HG03159 (cell line): ENCODE data around the gene PSMC5.
"Not testable (repeated sequence)": the region's sequence is repeated elsewhere in the genome, so short reads cannot be mapped to it uniquely, and the experiment has no call there.

Source experiments
- ATAC-seq: cut with Tn5 transposase; IDR thresholded peaks from one replicate; pipeline ENCODE4 v1.9.1; 2021; ENCODE audit warnings: mild to moderate bottlenecking, moderate library complexity; ENCODE audit not compliant: unreplicated experiment

PSMC5 gene

DNA sequence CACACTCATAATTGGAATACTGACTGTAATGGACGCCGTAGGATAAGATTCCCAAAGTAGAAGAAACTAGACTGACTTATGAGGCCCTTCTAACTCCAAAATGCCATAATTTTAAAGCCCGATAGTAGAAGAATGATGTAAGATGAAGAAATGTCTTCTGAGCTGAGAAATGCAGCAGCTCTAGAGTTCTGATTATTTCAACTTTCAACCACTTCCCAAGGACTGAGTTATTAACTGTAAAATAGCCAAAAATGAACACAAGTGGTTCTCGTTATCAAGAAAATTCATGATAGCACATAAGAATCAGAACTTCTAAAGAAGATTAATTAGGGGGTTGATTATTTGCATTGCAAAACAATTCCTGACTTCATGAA is 43.0 kb downstream of the PSMC5 start:
- not testable (repeated sequence) for ATAC-seq

DNA sequence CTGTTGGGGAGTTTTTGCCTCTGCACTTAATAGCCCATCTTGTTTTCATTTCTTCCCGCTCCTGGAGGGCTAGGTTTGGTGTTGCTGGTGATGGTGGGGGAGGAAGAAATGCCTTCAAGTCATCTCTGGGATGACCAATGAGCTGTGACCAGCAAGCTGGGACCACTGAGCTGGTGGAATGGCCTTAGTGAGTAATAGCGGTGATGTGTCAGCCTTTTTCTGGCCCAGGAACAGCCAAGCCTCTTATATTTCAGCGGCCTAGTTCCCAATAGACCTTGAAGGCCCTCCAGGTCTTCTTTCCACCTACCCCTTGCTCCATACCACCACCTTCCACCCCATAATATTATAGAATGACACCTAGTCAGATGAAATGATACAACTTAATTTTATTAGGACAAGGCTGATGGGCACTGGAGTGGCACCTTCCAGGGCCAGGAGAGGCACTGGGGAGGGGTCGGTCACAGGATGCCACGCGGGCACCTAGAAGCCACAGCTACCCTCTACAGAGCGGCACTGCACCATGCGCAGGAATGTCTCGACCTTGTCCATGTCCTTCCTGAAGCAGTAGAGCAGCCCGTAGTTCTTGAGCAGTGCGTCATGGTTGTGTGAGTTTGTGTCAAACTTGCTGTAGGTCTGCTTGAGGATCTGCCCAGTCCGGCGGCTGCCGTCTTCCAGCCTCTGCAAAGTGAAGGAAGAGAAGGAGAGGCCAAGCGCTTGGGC is 44.6 kb downstream of the PSMC5 start:
- ATAC-seq: not testable (repeated sequence)

- not testable (repeated sequence) for ATAC-seq
Measured at GRCh38 chr17:63873577-63873976, 46.3 kb downstream of the PSMC5 start, which contains the start of gene CSH2. Gene CSH2 (minus strand): TSS chr17:63873677. CDS start chr17:63873614, 63 bp downstream.

GRCh38 chr17:63874061-63874626 is 46.9 kb downstream of the PSMC5 start:
- ATAC-seq: not testable (repeated sequence)

- ATAC-seq: not testable (repeated sequence)
Measured at GRCh38 chr17:63874693-63875092, 47.5 kb downstream of the PSMC5 start.

DNA sequence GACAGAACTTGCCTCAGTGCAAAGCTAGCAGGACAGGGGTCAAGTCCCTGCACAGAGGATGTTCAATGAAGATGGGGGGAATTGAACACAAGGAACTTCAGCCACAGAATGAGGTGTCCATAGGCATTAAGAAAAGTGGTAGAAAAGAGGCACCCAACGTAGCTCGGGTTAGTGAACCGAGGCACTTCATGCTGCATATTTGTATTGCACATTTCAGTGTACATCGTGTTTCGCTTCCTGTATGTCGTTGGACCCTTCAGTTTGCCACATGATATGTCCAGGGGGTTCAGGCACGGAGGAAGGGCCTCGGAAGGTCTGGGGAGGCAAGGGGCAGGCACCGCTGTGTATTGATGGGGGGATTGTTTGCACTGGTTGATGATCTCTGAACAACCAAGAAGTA is 51.2 kb downstream of the PSMC5 start:
- not testable (repeated sequence) for ATAC-seq

- no peak for ATAC-seq
Measured at GRCh38 chr17:63880706-63881105, 53.5 kb downstream of the PSMC5 start.

- ATAC-seq: not testable (repeated sequence)
Measured at GRCh38 chr17:63881337-63881736, 54.1 kb downstream of the PSMC5 start.
